Hematopoietic multipotent progenitor cell treated with erythropoietin and hydrocortisone succinate and interleukin-3 and kit ligand, for 4 days (in vitro differentiated cells): Measurements from ENCODE around the gene TMEM215.
"Not testable (repeated sequence)": the region's sequence is repeated elsewhere in the genome, so short reads cannot be mapped to it uniquely, and the experiment has no call there.

ENCODE experiments used
- DNase-seq: peaks from one replicate; pipeline ENCODE4 v3.0.0-alpha.2; 2015

Gene TMEM215

GRCh38 chr9:32783168-32783891 is at the start of gene TMEM215:
TMEM215 (plus strand) TSS chr9:32783540; CDS start chr9:32784184, 644 bp downstream.
- DNase-seq, result no peak

GRCh38 chr9:32735476-32735875 is 47.9 kb upstream of the TMEM215 start:
- DNase-seq, result no peak

- DNase-seq, result no peak
Measured at GRCh38 chr9:32737378-32737777, 46.0 kb upstream of the TMEM215 start.

GRCh38 chr9:32738501-32739172 is 44.7 kb upstream of the TMEM215 start:
- DNase-seq, result no peak

GRCh38 chr9:32741706-32742105 is 41.6 kb upstream of the TMEM215 start:
- DNase-seq, result no peak

- DNase-seq, result no peak
Measured at GRCh38 chr9:32742296-32742695, 41.0 kb upstream of the TMEM215 start.

- no peak for DNase-seq
Measured at GRCh38 chr9:32748013-32748412, 35.3 kb upstream of the TMEM215 start.

GRCh38 chr9:32755730-32756129 is 27.6 kb upstream of the TMEM215 start:
- no peak for DNase-seq

- DNase-seq, result no peak
Measured at GRCh38 chr9:32764139-32764538, 19.2 kb upstream of the TMEM215 start.

- DNase-seq, result no peak
Measured at GRCh38 chr9:32775283-32775682, 8.1 kb upstream of the TMEM215 start.

- no peak for DNase-seq
Measured at GRCh38 chr9:32776201-32776600, 7.1 kb upstream of the TMEM215 start.

GRCh38 chr9:32782476-32783167 is 718 bp upstream of the TMEM215 start:
- DNase-seq, result no peak

- no peak for DNase-seq
Measured at GRCh38 chr9:32787816-32788215, 4.5 kb downstream of the TMEM215 start.

GRCh38 chr9:32796015-32796414 is 12.7 kb downstream of the TMEM215 start:
- not testable (repeated sequence) for DNase-seq

GRCh38 chr9:32801530-32801929 is 18.2 kb downstream of the TMEM215 start:
- DNase-seq, result no peak

GRCh38 chr9:32807217-32807616 is 23.9 kb downstream of the TMEM215 start:
- DNase-seq, result no peak

GRCh38 chr9:32811246-32811645 is 27.9 kb downstream of the TMEM215 start:
- DNase-seq, result no peak

- no peak for DNase-seq
Measured at GRCh38 chr9:32820322-32820721, 37.0 kb downstream of the TMEM215 start.

- DNase-seq, result no peak
Measured at GRCh38 chr9:32823101-32823500, 39.8 kb downstream of the TMEM215 start.

- no peak for DNase-seq
Measured at GRCh38 chr9:32823551-32823950, 40.2 kb downstream of the TMEM215 start.

- DNase-seq, result no peak
Measured at GRCh38 chr9:32825203-32825602, 41.9 kb downstream of the TMEM215 start.

GRCh38 chr9:32828861-32829260 is 45.5 kb downstream of the TMEM215 start:
- DNase-seq, result no peak

- DNase-seq, result no peak
Measured at GRCh38 chr9:32832346-32832745, 49.0 kb downstream of the TMEM215 start.
